Measurements from ENCODE around the gene CDK5RAP2. TPM values are rescaled to one million over a fixed set of nuclear protein-coding genes. Genes with fewer than 3 reads are reported as not detected.

The CDK5RAP2 gene
- total and polyA plus RNA-seq, 9 of the 15 experiments (the other 6 are each of a cell fraction or from before 2014, with no cell fraction given) = 19.9 to 68.8 (median 42.2) TPM

DNA sequence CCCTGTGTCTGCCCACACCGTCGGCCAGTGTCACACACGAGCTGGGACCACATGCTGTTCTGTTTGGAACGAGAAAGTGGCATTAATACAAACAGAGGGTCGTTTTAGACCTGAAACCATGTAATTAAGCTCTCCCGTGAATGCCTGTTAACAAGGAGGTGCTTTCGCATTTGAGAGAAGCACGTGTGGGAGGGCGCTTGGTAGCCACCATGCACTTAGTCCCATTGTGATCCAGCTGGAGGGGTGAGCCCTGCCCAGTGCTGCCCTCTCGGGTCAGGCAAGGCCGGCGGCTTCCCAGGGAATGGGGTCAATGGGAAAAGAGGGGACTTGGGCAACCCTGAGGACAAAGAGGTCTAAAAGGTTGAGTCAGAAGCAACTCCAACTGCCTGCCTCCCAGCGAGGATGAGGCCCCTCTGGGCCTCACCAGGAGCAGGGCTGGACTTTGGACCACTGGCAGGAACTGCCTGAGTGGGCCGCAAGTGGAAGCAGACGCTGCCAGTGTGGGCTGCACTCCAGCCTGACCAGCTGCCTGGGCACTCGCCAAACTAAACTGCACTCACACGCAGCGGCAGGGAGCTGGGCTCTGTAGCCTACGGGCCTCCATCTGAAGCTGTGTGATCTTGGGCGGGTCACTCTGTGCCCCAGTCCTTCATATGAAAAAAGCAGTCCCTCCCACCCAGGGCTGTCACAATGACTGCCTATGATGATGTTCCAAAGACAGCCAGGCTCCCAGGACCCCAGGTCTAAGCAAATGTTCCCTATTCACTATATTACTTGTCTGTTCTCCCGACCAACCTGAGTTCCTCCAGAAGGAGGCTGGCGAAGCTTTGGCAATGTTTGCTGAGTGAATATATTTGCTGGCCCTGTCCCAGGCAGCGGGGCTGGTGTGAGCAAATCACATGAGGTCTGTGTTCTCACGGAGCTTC lies 195.7 kb downstream of the CDK5RAP2 start:
- TF ChIP-seq ZNF707 (CRISPR knock-in tag; conservative IDR thresholded peaks at IDR 0.05) = no peak
- peak; percentile 25; the same call in 1 of the 2 replicates for TF ChIP-seq POLR2G (IDR thresholded peaks at IDR 0.05; ENCODE audit: low read depth, low read length)
- WGBS (ENCODE audit: insufficient coverage, low coverage, missing lambda C conversion rate) = 69% methylated on average over 22 of the region's 24 CpGs

GRCh38 chr9:120383611-120383998 lies 196.4 kb downstream of the CDK5RAP2 start:
- in situ Hi-C loops (cut with MboI) = no loop called here
- Histone ChIP-seq H3K4me3 (no peak overlapping the region), H3K27ac (ENCODE audit: extremely low read depth, low read depth, low read length) (no peak overlapping the region), H3K4me2 (ENCODE audit: insufficient read depth, low read length) (no peak overlapping the region), H4K20me1 (replicated peaks; ENCODE audit: control insufficient read depth, insufficient read depth, low read length) (no peaks in the 10 kb centered on the region; the same call in 1 of the 2 replicates), H3K9ac (ENCODE audit: insufficient read depth in 1 of 2, low read depth in 2 of 2, low read length in 2 of 2) (peak overlapping the region in 1 of 2 experiments; percentile 47; a peak in 1 of 4 replicates), H2AFZ (ENCODE audit: low read depth, low read length) (no peak overlapping the region), H3K4me1 (replicated peaks in 1 of 2; ENCODE audit: control insufficient read depth in 2 of 2, insufficient read depth in 2 of 2, low read length in 2 of 2) (peaks cover 0 to 13% of the 10 kb centered on the region in 2 experiments; a peak in 1 of 5 replicates), H3K9me1 (ENCODE audit: control insufficient read depth, insufficient read depth, low read length) (no peaks in the 10 kb centered on the region), H3K9me3 (replicated peaks; ENCODE audit: control insufficient read depth, insufficient read depth, low read depth, low read length) (no peaks in the 10 kb centered on the region), H3K36me3 (ENCODE audit: control insufficient read depth, insufficient read depth, low read length) (peaks cover 5% of the 10 kb centered on the region; the same call in 2 of the 3 replicates), H3K27me3 (ENCODE audit: control insufficient read depth in 2 of 2, insufficient read depth in 2 of 2, low read length in 2 of 2) (peaks cover 7 to 20% of the 10 kb centered on the region in 2 experiments; a peak in 3 of 5 replicates), H3K79me2 (ENCODE audit: control insufficient read depth, insufficient read depth, low read length) (no peaks in the 10 kb centered on the region)
- BruUV-seq (replicated peaks) = no TSS peak
- no peak for DNase-seq (ENCODE audit: extremely low read depth in 1 of 4, low spot score in 3 of 4)
- TF ChIP-seq ZKSCAN3 (CRISPR knock-in tag; IDR thresholded peaks at IDR 0.05) = no peak
- TF ChIP-seq NFIC (IDR thresholded peaks at IDR 0.05) = peak; percentile 28; the same call in 1 of the 2 replicates
- no peak for TF ChIP-seq MAZ (CRISPR knock-in tag; conservative IDR thresholded peaks at IDR 0.05 in 1 of 2, IDR thresholded peaks at IDR 0.05 in 1 of 2)
- TF ChIP-seq, protein P1, sequence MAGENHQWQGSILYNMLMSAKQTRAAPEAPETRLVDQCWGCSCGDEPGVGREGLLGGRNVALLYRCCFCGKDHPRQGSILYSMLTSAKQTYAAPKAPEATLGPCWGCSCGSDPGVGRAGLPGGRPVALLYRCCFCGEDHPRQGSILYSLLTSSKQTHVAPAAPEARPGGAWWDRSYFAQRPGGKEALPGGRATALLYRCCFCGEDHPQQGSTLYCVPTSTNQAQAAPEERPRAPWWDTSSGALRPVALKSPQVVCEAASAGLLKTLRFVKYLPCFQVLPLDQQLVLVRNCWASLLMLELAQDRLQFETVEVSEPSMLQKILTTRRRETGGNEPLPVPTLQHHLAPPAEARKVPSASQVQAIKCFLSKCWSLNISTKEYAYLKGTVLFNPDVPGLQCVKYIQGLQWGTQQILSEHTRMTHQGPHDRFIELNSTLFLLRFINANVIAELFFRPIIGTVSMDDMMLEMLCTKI (IDR thresholded peaks at IDR 0.05; ENCODE audit: partially characterized antibody) = no peak
- ChIA-PET POLR2A (interaction anchor here (0.9 to 1.0 kb wide), 2 partner anchors 21 to 41 kb away, joined by 3 read pairs; no protein-coding TSS in a partner anchor), CTCF (ENCODE audit: low intra/inter-chr PET ratio) (no interaction called here)
- ATAC-seq = no peak
- intact Hi-C loops (cut with micrococcal nuclease) = no loop called here
- FAIRE-seq = no peak
- WGBS (ENCODE audit: insufficient coverage, low coverage, missing lambda C conversion rate) = 31% methylated on average over 7 of the region's 10 CpGs

More for the DNA sequence above, 195.7 kb downstream of the CDK5RAP2 start:
- in situ Hi-C loops (cut with MboI) = no loop called here
- Histone ChIP-seq H3K9ac (ENCODE audit: insufficient read depth in 1 of 2, low read depth in 2 of 2, low read length in 2 of 2) (peak overlapping the region in 1 of 2 experiments; percentile 38; a peak in 1 of 4 replicates), H3K4me3 (no peak overlapping the region), H3K9me1 (ENCODE audit: control insufficient read depth, insufficient read depth, low read length) (no peaks in the 10 kb centered on the region), H3K79me2 (ENCODE audit: control insufficient read depth, insufficient read depth, low read length) (no peaks in the 10 kb centered on the region), H3K36me3 (ENCODE audit: control insufficient read depth, insufficient read depth, low read length) (peaks cover 12% of the 10 kb centered on the region), H3K4me2 (ENCODE audit: insufficient read depth, low read length) (no peak overlapping the region), H2AFZ (ENCODE audit: low read depth, low read length) (no peak overlapping the region), H3K4me1 (replicated peaks in 1 of 2; ENCODE audit: control insufficient read depth in 2 of 2, insufficient read depth in 2 of 2, low read length in 2 of 2) (peaks cover 0 to 13% of the 10 kb centered on the region in 2 experiments; a peak in 1 of 5 replicates), H3K27ac (ENCODE audit: extremely low read depth, low read depth, low read length) (no peak overlapping the region), H4K20me1 (replicated peaks; ENCODE audit: control insufficient read depth, insufficient read depth, low read length) (no peaks in the 10 kb centered on the region; the same call in 1 of the 2 replicates), H3K27me3 (ENCODE audit: control insufficient read depth in 2 of 2, insufficient read depth in 2 of 2, low read length in 2 of 2) (peaks cover 2 to 13% of the 10 kb centered on the region in 2 experiments; a peak in 3 of 5 replicates), H3K9me3 (replicated peaks; ENCODE audit: control insufficient read depth, insufficient read depth, low read depth, low read length) (no peaks in the 10 kb centered on the region)
- FAIRE-seq (no peak), DNase-seq (ENCODE audit: extremely low read depth in 1 of 4, low spot score in 3 of 4) (no peak), ATAC-seq (no peak)
- POLR2A ChIA-PET = interaction anchor here (0.6 to 1.0 kb wide), 3 partner anchors 20 to 125 kb away, joined by 3 read pairs; no protein-coding TSS in a partner anchor
- CTCF ChIA-PET (ENCODE audit: low intra/inter-chr PET ratio) = no interaction called here
- intact Hi-C loops (cut with micrococcal nuclease) = no loop called here
- no TSS peak for BruUV-seq (replicated peaks)

All from K562 (cell line).